ENCODE results near the gene FAM162A.

GRCh38 chr3:122351612-122352011 is 32.4 kb upstream of the FAM162A start:
- no peak for TF ChIP-seq CTCF (IDR thresholded peaks at IDR 0.05; ENCODE audit: low read depth, low read length, poor library complexity, severe bottlenecking)
- TF ChIP-seq EZH2phosphoT487 (IDR thresholded peaks at IDR 0.05; ENCODE audit: borderline replicate concordance, low read length): no peak

Measured in DOHH2 (cell line).